ENCODE measurements around the gene EXOSC3.

- no peak for TF ChIP-seq ATF2 (IDR thresholded peaks at IDR 0.05; ENCODE audit: low read length)
- TF ChIP-seq CBX5 (IDR thresholded peaks at IDR 0.05; ENCODE audit: low read depth) = no peak
- TF ChIP-seq RAD21 (IDR thresholded peaks at IDR 0.05; ENCODE audit: insufficient read depth, low read depth, low read length) = no peak
- TF ChIP-seq EZH2 (IDR thresholded peaks at IDR 0.05; ENCODE audit: borderline replicate concordance, control insufficient read depth, low read depth, low read length) = no peak
- TF ChIP-seq EP300 (IDR thresholded peaks at IDR 0.05; ENCODE audit: borderline replicate concordance in 1 of 2, control insufficient read depth in 1 of 2, low read depth in 2 of 2, low read length in 2 of 2) = no peak
- TF ChIP-seq ZBTB40 (IDR thresholded peaks at IDR 0.05; ENCODE audit: borderline replicate concordance) = no peak
- TF ChIP-seq POLR2A (IDR thresholded peaks at IDR 0.05; ENCODE audit: low read depth, low read length) = no peak
- no peak for TF ChIP-seq MYC (IDR thresholded peaks at IDR 0.05; ENCODE audit: insufficient read depth, insufficient read length, insufficient replicate concordance, low read length, severe bottlenecking)
- TF ChIP-seq SRF (IDR thresholded peaks at IDR 0.05; ENCODE audit: low read depth in 2 of 2, low read length in 2 of 2) = no peak
- no peak for TF ChIP-seq JUNB (IDR thresholded peaks at IDR 0.05)
- TF ChIP-seq FOXK2 (IDR thresholded peaks at IDR 0.05) = no peak
- no peak for TF ChIP-seq POLR2AphosphoS5 (IDR thresholded peaks at IDR 0.05; ENCODE audit: low read length)
- no peak for TF ChIP-seq FOS (IDR thresholded peaks at IDR 0.05; ENCODE audit: borderline replicate concordance, extremely low read depth, insufficient read length)
- no peak for TF ChIP-seq CTCF (IDR thresholded peaks at IDR 0.05 in 2 of 3, conservative IDR thresholded peaks at IDR 0.05 in 1 of 3; ENCODE audit: control insufficient read depth in 2 of 3, extremely low read depth in 1 of 3, insufficient read depth in 1 of 3, low read depth in 3 of 3, low read length in 3 of 3)
Measured at GRCh38 chr9:37751186-37751585, 33.7 kb downstream of the EXOSC3 start.
